GM21619 (cell line): ENCODE results near the gene CNTN3.

Experiments
- ATAC-seq: cut with Tn5 transposase; IDR thresholded peaks from one replicate; pipeline ENCODE4 v1.9.1; 2021; ENCODE audit not compliant: unreplicated experiment

The CNTN3 gene

GRCh38 chr3:74613060-74613459 is 1.4 kb downstream of the CNTN3 start:
- no peak for ATAC-seq

GRCh38 chr3:74611206-74611605 is 3.3 kb downstream of the CNTN3 start:
- no peak for ATAC-seq

- ATAC-seq = no peak
Observed at GRCh38 chr3:74607803-74608202, 6.7 kb downstream of the CNTN3 start.

GRCh38 chr3:74606996-74607395 is 7.5 kb downstream of the CNTN3 start:
- ATAC-seq = no peak

DNA sequence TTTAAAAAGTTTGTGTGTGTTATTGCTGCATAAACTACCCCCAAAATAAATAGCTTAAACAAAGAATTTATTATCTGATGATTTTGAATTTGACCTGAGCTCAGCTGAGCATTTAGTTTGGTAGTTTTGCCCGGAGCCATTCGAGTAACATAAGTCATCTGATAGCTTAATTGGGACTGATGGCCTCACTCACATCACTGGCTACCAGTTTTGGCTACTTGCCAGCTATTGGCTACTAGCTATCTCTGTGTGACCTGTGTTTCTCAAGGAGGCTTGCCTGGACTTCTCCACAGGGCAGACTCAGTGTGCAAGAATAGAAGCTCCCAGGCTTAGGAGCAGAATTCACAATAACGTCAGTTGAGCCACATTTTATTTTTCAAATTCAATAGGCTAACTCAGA is 9.0 kb downstream of the CNTN3 start:
- ATAC-seq = no peak

GRCh38 chr3:74603292-74603691 is 11.2 kb downstream of the CNTN3 start:
- no peak for ATAC-seq

DNA sequence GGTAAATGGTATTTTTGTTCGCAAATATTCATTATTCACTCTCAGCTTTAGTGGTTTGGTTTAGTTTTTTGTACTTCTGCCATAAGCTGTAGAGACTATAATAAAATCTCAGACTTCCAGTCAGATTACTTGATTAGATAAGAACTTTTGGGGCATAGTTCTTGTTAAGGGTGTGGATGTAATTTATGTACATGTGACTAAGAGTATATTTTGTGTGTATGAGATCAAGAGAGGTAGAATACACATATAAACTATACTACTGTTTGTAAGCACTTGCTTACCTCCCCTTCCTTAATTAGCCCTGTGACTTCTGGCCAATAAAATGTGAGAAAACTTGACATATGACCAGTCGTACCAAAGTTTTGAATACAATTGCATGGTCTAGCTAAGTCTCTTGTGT is 12.0 kb downstream of the CNTN3 start:
- ATAC-seq = no peak

DNA sequence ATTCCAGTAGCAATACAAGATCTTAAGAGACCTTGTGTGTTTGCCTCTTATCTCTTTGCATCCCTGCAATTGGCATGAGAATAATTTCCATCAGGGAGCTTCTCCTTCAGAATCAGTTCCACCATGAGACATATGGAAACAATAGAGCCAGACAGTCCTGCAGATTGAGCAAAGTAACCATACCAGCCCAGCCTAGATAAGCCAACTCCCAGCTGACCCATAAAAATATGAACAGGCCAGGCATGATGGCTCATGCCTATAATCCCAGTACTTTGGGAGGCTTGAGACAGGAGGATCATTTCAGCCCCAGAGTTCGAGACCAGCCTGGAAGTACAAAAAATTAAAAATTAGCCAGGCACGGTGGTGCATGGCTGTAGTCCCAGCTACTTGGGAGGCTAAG is 12.7 kb downstream of the CNTN3 start:
- no peak for ATAC-seq

DNA sequence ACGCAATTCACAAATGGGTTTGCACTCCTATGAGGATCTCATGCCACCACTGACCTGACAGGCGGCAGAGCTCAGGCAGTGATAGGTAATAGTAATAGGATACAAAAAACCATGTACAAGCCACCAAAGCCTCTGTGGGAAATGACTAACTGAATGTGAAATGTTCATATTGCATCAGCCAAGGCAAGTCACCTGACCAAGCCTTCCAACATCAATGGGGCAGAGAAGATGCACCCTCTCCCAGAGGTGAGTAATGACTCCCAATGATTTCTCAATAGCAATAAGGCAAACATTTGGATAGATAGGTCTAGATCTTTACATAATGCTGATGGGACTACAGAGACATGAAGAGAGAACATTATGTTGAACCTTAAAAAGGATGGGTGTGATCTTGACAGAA is 14.9 kb downstream of the CNTN3 start:
- ATAC-seq = no peak

DNA sequence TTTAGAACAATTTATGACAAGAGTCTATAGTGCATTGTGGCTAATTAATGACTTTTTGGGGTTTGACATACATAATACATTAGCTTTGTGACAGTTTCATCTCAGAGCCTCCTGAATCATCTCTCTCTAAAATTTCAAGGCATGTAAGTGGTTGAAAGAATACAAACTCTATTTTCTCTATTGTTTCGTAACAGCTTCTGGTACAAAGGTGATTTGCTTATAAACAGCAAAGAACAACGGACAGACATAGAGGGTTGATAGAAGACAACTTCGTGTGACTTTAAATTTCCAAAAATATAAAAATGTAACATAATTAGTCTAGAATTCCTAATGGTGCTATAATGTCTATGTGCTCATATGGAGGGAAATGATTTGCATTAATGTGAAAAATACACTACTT is 21.3 kb downstream of the CNTN3 start:
- no peak for ATAC-seq

GRCh38 chr3:74592359-74592758 is 22.1 kb downstream of the CNTN3 start:
- ATAC-seq = no peak

- ATAC-seq = no peak
Observed at GRCh38 chr3:74591946-74592345, 22.5 kb downstream of the CNTN3 start.

- no peak for ATAC-seq
Observed at GRCh38 chr3:74591342-74591741, 23.1 kb downstream of the CNTN3 start.

- ATAC-seq = no peak
Observed at GRCh38 chr3:74590620-74591262, 23.7 kb downstream of the CNTN3 start.

GRCh38 chr3:74584782-74585181 is 29.7 kb downstream of the CNTN3 start:
- no peak for ATAC-seq

DNA sequence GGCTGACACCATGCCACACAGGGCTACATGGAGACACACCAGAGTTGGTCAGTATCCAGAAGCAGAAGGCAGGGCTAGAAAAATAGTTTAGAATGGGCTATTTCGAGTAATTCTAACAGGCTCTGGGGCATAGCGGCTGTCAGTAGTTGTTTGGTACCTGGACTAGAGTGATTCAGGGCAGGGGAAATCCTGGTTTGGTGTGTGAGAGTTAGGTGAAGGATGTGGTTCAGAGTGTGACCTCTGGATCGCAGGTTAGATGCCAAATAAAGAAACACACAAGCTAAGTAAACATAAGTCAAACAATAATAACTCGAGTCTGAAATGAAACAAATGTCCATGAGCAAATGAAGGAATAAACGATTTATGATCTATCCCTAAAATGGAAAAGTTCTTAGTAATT is 31.5 kb downstream of the CNTN3 start:
- ATAC-seq = no peak

- ATAC-seq = no peak
Observed at GRCh38 chr3:74575857-74576256, 38.6 kb downstream of the CNTN3 start.

- no peak for ATAC-seq
Observed at GRCh38 chr3:74571118-74571517, 43.3 kb downstream of the CNTN3 start.
